Measurements from ENCODE around the gene PLD4. TPM values are rescaled to one million over a fixed set of nuclear protein-coding genes. Genes with fewer than 3 reads are reported as not detected.
A peak's percentile ranks its signal among the peaks of the same experiment; 100 is the strongest.

Gene PLD4
- total RNA-seq, 1 experiment from 2014 or later, result not detected

- no peak for DNase-seq (ENCODE audit: low spot score)
Measured at GRCh38 chr14:104956290-104956890, 31.7 kb downstream of the PLD4 start.

GRCh38 chr14:104957146-104958113, 32.8 kb downstream of the PLD4 start:
- DNase-seq (ENCODE audit: low spot score), result no peak

GRCh38 chr14:104964546-104964945, 39.9 kb downstream of the PLD4 start:
- DNase-seq (ENCODE audit: low spot score), result no peak

GRCh38 chr14:104965561-104966231, 41.0 kb downstream of the PLD4 start:
- no peak for DNase-seq (ENCODE audit: low spot score)

- DNase-seq (ENCODE audit: low spot score), result no peak
Measured at GRCh38 chr14:104966261-104966865, 41.7 kb downstream of the PLD4 start.

GRCh38 chr14:104966981-104967385, 42.3 kb downstream of the PLD4 start:
- DNase-seq (ENCODE audit: low spot score), result no peak

- DNase-seq (ENCODE audit: low spot score), result no peak
Measured at GRCh38 chr14:104967386-104968152, 42.9 kb downstream of the PLD4 start.

GRCh38 chr14:104968153-104968527, 43.5 kb downstream of the PLD4 start:
- no peak for DNase-seq (ENCODE audit: low spot score)

- DNase-seq (ENCODE audit: low spot score), result no peak
Measured at GRCh38 chr14:104968541-104969401, 44.1 kb downstream of the PLD4 start.

GRCh38 chr14:104969741-104970230, 45.1 kb downstream of the PLD4 start:
- no peak for DNase-seq (ENCODE audit: low spot score)

- DNase-seq (ENCODE audit: low spot score), result peak; percentile 84
Measured at GRCh38 chr14:104970231-104971068, 45.8 kb downstream of the PLD4 start.

- DNase-seq (ENCODE audit: low spot score), result no peak
Measured at GRCh38 chr14:104971447-104972240, 47.0 kb downstream of the PLD4 start.

GRCh38 chr14:104972301-104973134, 47.8 kb downstream of the PLD4 start:
- DNase-seq (ENCODE audit: low spot score), result peak; percentile 79

- peak; percentile 96 for DNase-seq (ENCODE audit: low spot score)
Measured at GRCh38 chr14:104973135-104973384, 48.4 kb downstream of the PLD4 start.

GRCh38 chr14:104973385-104974145, 48.9 kb downstream of the PLD4 start:
- DNase-seq (ENCODE audit: low spot score), result peak; percentile 91

GRCh38 chr14:104974146-104974541, 49.5 kb downstream of the PLD4 start:
- DNase-seq (ENCODE audit: low spot score), result no peak

Data from H4 (cell line).